GM10266 (cell line): ENCODE results near the gene PITHD1.

Experiments
- DNase-seq: peaks from one replicate; pipeline ENCODE4 v3.0.0; 2012; ENCODE audit errors: extremely low spot score
- CTCF ChIP-seq: IDR thresholded peaks from 2 replicates; pipeline ENCODE4 v1.5.1; 2012; ENCODE audit warnings: mild to moderate bottlenecking, low read depth; ENCODE audit not compliant: control insufficient read depth, insufficient read depth; ENCODE audit errors: missing control alignments

The PITHD1 gene

GRCh38 chr1:23743287-23744152 lies 34.7 kb upstream of the PITHD1 start, which contains the start of gene ELOA:
ELOA (plus strand) TSS chr1:23743471; CDS start chr1:23743504, 33 bp downstream.
- no peak for TF ChIP-seq CTCF
- DNase-seq = peak; percentile 95

GRCh38 chr1:23745515-23745914 lies 32.7 kb upstream of the PITHD1 start:
- DNase-seq = peak; percentile 76
- TF ChIP-seq CTCF = peak; percentile 32

- TF ChIP-seq CTCF = no peak
- no peak for DNase-seq
Observed at GRCh38 chr1:23748016-23748415, 30.2 kb upstream of the PITHD1 start.

- peak; percentile 71 for TF ChIP-seq CTCF
Observed at GRCh38 chr1:23751050-23751814, 27.0 kb upstream of the PITHD1 start.

GRCh38 chr1:23751815-23752200 lies 26.4 kb upstream of the PITHD1 start:
- no peak for DNase-seq
- TF ChIP-seq CTCF = no peak

More at GRCh38 chr1:23751050-23751814, 27.0 kb upstream of the PITHD1 start:
- peak; percentile 80 for DNase-seq

- no peak for TF ChIP-seq CTCF
- DNase-seq = no peak
Observed at GRCh38 chr1:23752909-23753308, 25.3 kb upstream of the PITHD1 start.
